Muscle of leg (tissue), 11 donors: ENCODE results near the gene GNB1L. TPM values are rescaled to one million over a fixed set of nuclear protein-coding genes. Genes with fewer than 3 reads are reported as not detected.

Experiments
- DNase-seq: peaks from one replicate; pipeline ENCODE4 v3.0.0; 2013
- H3K27ac ChIP-seq: one replicate; pipeline ENCODE4 v1.5.1; 2013; ENCODE audit warnings: mild to moderate bottlenecking, low read length, control low read depth
- H3K27me3 ChIP-seq: one replicate; pipeline ENCODE4 v1.6.1; 2013; ENCODE audit warnings: low read length; ENCODE audit not compliant: control insufficient read depth, insufficient read depth
- H3K36me3 ChIP-seq: one replicate; pipeline ENCODE4 v1.6.1; 2013; ENCODE audit warnings: low read length; ENCODE audit not compliant: control insufficient read depth, insufficient read depth
- H3K4me1 ChIP-seq: one replicate; pipeline ENCODE4 v1.6.1; 2013; ENCODE audit warnings: low read length; ENCODE audit not compliant: control insufficient read depth, insufficient read depth
- H3K4me3 ChIP-seq: one replicate; pipeline ENCODE4 v1.5.1; 2013; ENCODE audit warnings: low read length, control low read depth
- H3K9me3 ChIP-seq: replicated peaks from 2 replicates; pipeline ENCODE4 v1.6.1; 2013; ENCODE audit warnings: low read depth, low read length; ENCODE audit not compliant: control insufficient read depth
- WGBS: methylation state at CpG from one replicate; pipeline ENCODE4 v1.1.5; 2013; ENCODE audit warnings: missing lambda C conversion rate; ENCODE audit not compliant: insufficient coverage; 5-methylcytosine and 5-hydroxymethylcytosine counted together
- polyA plus RNA-seq, 8 donors: library from polyadenylated mRNA; unstranded; fragments of 120-200 nt; gene quantifications; one replicate each; pipeline versions ENCODE4 v1.2.1 to v1.2.3, GENCODE V29; 2013; ENCODE audit warnings: inconsistent platforms in 1 of 8, low replicate concordance in 1 of 8; ENCODE audit not compliant: insufficient read length in 8 of 8, insufficient read depth in 1 of 8
- total RNA-seq: library from RNA; stranded (reverse); fragments of 120-200 nt; gene quantifications from one replicate; pipeline ENCODE4 v1.2.4, GENCODE V29; 2013

GNB1L gene
- total and polyA plus RNA-seq, 9 donors, result 3.0 to 6.9 (median 4.6) TPM

DNA sequence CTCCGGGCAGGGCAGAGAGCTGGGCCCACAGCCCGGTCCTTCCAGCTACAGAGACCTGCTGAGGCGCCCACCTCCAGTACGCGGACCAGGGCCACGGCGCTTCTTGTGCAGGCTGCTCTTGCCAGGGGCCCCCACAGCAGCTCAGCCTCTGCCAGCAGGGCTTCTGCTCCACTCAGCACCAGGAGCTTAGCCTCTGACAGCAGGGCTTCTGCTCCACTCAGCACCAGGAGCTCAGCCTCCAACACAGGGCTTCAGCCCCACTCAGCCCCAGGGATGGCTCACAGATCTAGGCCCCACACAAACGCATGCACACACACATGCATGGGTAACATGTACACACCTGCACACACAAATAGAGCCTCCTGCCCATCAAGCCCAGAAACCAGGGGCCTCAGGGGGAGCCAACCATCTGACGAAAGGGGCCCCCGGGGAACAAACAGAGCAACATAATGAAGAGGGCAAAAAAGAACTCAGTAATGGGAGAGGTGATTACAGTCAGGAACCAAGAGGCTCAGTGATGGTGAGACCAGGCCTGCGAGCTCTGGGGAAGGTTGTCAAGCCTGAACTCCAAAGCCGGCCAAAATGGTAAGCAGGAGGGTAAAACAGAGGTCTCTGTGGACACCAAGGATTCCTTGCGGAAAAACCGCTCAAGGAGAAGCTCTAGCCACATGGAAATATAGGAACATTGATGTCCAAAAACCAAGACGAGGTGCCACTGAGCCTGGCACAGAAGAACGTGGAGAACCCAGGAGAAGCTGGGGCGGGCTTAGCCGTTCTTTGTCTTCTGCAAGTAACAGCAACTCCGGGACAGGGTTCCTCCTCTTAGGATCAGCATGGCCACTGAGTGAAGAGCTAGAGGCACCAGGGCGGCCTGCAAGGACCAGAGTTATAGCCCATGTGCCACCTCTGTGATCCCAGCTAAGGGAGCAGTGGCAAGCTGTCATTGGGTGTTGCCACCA lies 46.5 kb downstream of the GNB1L start:
- Histone ChIP-seq H3K9me3 (no peaks in the 10 kb centered on the region), H3K36me3 (no peaks in the 10 kb centered on the region), H3K4me3 (no peak overlapping the region), H3K4me1 (peaks cover 25% of the 10 kb centered on the region), H3K27me3 (no peaks in the 10 kb centered on the region), H3K27ac (no peak overlapping the region)
- DNase-seq, result no peak
- WGBS, result 93% methylated on average over 19 of the region's 20 CpGs

DNA sequence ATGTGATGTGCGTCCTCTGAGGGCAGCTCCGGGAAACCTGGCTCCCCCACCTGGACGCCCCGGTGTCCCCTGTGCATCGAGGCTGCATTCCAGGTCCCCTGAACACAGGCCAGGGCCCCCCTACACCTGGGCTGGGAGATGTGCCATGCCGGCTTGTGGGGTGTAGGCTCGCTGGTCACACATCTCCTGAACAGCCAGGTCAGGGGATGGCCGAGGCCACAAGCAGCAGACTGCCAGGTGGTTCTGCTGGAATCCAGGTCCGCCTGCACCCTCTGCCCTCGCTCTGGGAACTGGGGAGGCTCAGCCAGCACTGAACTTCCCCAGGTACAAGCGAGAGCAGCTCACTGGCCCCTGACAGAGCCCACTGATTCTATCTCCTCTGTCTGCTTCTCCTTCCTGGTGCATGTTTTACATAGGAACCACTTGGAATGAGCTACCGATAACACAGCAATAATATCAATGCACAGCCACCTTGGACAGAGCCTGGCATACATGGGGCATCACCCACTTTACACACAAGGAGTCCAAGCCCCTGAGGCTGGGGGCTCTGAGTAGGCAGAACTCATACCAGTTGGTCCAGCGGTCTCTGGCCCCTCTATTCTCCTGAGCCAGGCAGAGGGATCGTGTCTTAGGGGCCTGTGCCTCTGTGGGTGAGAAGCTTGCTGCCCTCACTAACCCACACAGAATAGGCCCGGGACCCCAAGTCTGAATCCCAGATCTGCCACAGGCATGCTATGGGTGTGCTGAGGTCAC lies 47.3 kb downstream of the GNB1L start:
- Histone ChIP-seq H3K4me3 (no peak overlapping the region), H3K27me3 (no peaks in the 10 kb centered on the region), H3K36me3 (no peaks in the 10 kb centered on the region), H3K27ac (no peak overlapping the region), H3K9me3 (no peaks in the 10 kb centered on the region), H3K4me1 (peaks cover 26% of the 10 kb centered on the region)
- no peak for DNase-seq
- 86% methylated on average over 14 of the region's 15 CpGs for WGBS

DNA sequence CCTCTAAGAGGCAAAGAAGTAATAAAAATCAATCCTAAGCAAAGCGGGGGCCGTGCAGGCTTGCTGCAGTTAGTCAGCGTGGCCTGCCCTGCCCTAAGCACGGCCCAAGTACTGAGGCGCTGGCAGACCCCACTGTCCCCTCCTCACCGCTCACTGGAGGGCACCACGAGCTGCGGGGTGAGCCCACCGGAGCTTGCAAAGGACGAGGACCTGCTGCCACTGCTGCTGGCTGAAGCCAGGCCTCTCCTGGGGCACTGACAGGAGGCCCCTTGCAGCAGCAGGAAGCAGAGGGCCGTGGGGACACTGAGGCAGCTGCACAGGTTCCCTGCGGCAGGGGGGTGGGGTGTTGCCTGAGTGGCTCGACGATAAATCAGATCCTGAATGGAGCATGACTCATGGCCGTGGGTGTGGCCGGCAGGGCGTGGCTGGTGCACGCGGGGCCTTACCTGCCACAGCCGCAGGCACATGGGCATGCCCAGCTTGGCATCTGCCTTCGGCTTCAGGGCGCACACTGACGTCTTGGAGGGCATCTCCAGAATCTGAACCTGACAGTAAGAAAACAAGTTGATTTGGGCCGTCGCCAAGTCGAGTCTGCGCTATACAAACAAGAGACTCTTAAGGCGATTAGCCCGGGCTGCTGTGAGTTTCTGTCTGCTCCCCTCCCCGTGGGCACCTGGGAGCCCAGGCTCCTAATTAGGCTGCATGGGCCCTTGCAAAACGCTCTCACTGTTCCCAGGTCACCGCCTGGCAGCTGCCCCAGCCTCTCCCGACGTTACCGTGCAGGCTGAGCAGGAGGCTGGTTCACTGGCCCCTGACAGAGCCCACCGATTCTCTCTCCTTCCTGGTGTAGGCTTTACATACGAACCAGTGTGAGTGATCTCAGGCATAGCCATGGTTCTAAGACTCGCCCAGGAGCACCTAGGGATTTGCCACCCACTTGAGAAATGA lies 48.2 kb downstream of the GNB1L start:
- no peaks in the 10 kb centered on the region for H3K27me3 ChIP-seq
- H3K9me3 ChIP-seq, result no peaks in the 10 kb centered on the region
- no peaks in the 10 kb centered on the region for H3K36me3 ChIP-seq
- no peak overlapping the region for H3K4me3 ChIP-seq
- no peak for DNase-seq
- H3K27ac ChIP-seq, result no peak overlapping the region
- H3K4me1 ChIP-seq, result peaks cover 28% of the 10 kb centered on the region
- 63% methylated on average over 38 of the region's 38 CpGs for WGBS

DNA sequence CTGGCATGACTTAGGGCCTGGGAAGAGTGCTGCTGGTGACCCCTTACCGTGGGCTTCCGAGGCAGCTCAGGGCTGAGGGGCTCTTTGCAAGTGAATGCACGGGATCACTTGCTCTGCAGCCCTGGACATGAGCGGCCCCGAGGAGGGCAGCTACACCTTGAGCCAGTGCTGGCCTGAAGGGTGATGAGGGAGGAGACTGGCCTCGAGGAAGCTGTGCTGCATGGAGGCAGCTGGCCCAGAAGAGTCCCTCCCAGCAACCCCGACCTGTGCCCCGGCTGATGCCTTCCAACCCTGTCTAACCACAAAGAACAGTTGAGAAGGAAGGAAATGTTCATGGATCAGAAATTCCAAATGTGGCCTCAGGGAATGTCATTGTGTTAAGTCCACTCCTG lies 48.9 kb downstream of the GNB1L start:
- H3K9me3 ChIP-seq, result no peaks in the 10 kb centered on the region
- H3K27me3 ChIP-seq, result no peaks in the 10 kb centered on the region
- whole genome bisulfite sequencing, result 72% methylated on average over 3 of the region's 8 CpGs
- no peak overlapping the region for H3K4me3 ChIP-seq
- H3K27ac ChIP-seq, result no peak overlapping the region
- no peaks in the 10 kb centered on the region for H3K36me3 ChIP-seq
- DNase-seq, result no peak
- H3K4me1 ChIP-seq, result peaks cover 24% of the 10 kb centered on the region

DNA sequence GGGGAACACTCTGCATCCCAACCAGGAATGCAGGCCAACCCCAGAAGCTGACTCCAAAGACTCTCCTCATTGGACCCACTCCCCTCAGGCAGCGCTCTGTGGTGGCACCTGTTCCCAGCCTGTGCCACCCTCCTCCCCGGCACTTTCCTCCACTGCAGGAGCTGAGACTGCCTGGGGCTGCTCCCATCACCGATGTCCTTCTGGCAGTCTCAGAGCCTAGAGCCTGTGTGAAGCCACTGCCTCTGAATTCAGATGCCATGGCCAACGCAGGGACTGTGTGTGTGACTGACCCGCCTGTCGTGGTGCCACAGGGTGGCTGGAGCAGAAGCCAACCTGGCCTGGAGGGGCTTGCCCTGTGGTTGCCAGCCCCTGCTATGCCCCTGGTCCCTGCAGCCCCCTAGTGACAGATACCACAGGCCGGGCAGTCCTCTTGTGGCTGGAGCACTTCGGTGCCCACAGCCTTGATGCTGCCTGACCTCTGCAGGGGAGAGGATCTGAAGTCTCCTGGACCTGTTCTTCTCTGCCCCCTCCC lies 50.9 kb downstream of the GNB1L start:
- no peak for DNase-seq
- H3K4me1 ChIP-seq, result peaks cover 39% of the 10 kb centered on the region
- 93% methylated on average over 8 of the region's 8 CpGs for WGBS
- H3K27me3 ChIP-seq, result no peaks in the 10 kb centered on the region
- no peaks in the 10 kb centered on the region for H3K36me3 ChIP-seq
- no peak overlapping the region for H3K4me3 ChIP-seq
- no peak overlapping the region for H3K27ac ChIP-seq
- H3K9me3 ChIP-seq, result no peaks in the 10 kb centered on the region

DNA sequence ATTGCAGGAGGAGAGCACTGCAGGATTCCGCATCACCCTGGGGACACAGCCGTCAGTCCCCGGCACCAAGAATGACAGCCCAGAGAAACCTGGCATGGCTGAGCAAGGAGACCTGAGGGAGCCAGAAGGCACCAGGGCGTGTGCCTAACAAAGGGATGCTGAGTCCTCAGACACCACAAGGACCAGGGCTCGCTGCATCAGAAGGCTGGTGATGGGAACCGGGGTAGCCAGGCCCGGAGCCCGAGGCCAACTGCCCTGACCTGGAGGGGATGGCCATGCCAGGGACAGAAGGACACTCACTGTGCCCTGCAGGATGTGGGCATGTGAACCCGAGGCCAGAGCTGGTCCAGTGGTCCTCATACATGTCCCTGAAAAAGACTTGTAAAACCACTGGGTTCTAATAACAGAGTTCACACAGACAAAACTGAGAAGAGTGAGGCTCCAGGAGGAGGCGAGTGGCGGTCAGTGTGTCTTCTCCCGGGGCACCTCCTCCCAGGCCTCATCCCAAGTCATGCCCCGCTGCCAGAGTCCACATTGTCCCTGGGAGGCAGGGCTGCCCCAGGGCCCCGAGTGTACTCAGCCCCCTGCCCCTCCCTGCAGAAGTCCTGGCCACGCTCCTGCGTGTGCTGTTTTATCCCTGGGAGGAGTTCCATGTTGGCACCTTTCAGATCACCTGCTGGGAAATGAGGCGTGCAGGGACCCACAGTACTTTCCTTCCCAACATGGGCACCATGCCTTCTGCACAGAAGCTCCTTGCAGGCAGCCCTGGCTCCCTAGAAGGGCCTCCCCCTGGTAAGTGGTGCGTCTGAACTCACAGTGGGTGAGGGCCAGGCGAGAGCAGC lies 51.6 kb downstream of the GNB1L start:
- H3K4me1 ChIP-seq, result peaks cover 46% of the 10 kb centered on the region
- peaks cover 2% of the 10 kb centered on the region for H3K27me3 ChIP-seq
- H3K4me3 ChIP-seq, result no peak overlapping the region
- H3K27ac ChIP-seq, result no peak overlapping the region
- H3K36me3 ChIP-seq, result no peaks in the 10 kb centered on the region
- H3K9me3 ChIP-seq, result no peaks in the 10 kb centered on the region
- no peak for DNase-seq
- 89% methylated on average over 18 of the region's 19 CpGs for WGBS

DNA sequence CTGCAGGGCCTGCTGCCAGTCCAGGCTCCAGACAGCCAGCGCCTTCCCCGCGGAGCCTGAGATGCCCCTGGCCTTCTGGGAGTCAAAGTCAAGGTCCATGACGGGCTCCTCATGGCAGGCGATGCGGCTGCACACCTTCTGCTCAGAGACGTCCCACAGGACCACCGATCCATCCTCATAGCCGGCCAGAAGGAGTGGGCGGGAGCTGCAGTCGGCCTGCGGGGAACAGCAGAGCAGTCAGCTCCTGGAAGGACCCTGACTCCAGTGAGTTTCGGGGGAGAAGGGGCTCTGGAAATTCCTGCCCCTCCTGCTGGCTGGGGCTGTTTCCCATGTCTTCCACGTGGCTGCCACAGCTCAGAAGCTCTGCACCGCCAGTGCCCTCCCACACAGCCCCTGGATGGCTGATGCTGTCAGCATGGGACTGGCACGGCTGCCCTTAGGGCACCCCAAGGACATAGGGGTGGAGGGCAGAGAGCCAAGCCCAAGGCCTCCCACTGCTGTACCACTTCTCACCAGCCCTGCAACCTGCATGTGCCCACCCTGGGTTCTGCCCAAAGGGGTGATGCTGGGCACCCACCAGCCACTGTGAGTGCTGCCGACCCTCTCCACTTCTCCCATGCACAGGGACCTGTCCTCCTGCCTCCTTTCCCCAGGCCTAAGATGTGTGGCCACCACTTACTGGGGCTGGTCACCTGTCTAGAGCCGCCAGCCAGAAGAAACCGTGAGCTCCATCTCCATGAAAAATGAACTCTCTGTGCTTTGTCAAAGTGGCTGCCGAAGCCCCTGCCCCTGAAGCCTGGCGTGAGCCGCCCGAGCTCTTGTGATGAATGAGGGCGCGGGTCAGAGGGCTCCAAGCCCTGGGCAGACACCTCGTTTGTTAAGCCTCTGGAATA lies 52.4 kb downstream of the GNB1L start:
- no peak for DNase-seq
- Histone ChIP-seq H3K4me1 (peaks cover 50% of the 10 kb centered on the region), H3K4me3 (no peak overlapping the region), H3K27me3 (peaks cover 2% of the 10 kb centered on the region), H3K36me3 (no peaks in the 10 kb centered on the region), H3K9me3 (no peaks in the 10 kb centered on the region), H3K27ac (no peak overlapping the region)
- 66% methylated on average over 26 of the region's 26 CpGs for WGBS

DNA sequence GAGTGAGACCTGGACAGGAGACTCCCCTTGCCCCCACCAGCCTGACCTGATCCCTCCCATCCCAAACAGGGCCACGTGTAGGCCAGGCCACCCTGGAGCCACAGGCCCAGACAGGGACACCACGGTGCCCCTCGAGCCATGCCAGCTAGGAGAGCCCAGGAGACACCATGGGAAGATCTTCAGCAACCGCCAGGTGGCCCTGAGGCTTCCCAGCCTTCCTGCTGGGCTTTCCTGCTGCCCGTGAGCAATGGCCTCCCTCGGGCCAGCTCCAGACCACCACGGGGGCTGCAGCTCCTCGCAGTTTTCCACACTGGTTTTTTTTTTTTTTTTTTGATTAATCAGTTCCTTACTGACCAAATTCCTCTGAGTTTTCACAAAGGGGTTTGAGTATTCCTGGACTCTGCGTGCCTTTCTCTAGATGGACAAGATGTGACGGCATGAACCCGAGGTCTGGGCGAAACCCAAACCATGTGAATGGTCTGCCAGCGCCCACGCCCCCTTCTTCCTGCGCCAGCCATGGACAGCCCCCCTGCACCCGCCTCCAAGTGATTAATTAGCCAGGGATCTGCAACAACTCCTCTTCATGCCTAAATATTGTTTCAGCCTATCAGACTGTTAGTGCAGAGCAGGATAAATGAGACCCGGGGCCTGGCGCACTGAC lies 53.2 kb downstream of the GNB1L start:
- no peak for DNase-seq
- WGBS, result 72% methylated on average over 18 of the region's 18 CpGs
- Histone ChIP-seq H3K27ac (no peak overlapping the region), H3K27me3 (peaks cover 2% of the 10 kb centered on the region), H3K4me3 (no peak overlapping the region), H3K4me1 (peaks cover 46% of the 10 kb centered on the region), H3K9me3 (no peaks in the 10 kb centered on the region), H3K36me3 (no peaks in the 10 kb centered on the region)
